ENCODE measurements around the gene PRG2. TPM values are rescaled to one million over a fixed set of nuclear protein-coding genes. Genes with fewer than 3 reads are reported as not detected.

The PRG2 gene
- total and polyA plus RNA-seq, 2 donors (not counting 1 experiment from before 2014, with no cell fraction given) = 0.07 TPM; not detected in 1

- POLR2A ChIA-PET = no interaction called here
- peaks cover 19% of the 10 kb centered on the region for H3K27me3 Mint-ChIP-seq
- CTCF ChIA-PET = interaction anchor here (0.7 to 6.8 kb wide), 9 partner anchors 9 to 1195 kb away, joined by 4 to 94 read pairs (median 4); partner anchors contain the start of gene P2RX3
- no peaks in the 10 kb centered on the region for H3K79me2 ChIP-seq (ENCODE audit: control insufficient read depth, insufficient read depth, low read length)
- no peaks in the 10 kb centered on the region for H3K36me3 ChIP-seq (replicated peaks in 1 of 2; ENCODE audit: control extremely low read depth in 1 of 2, control insufficient read depth in 1 of 2, extremely low read depth in 1 of 2, insufficient read depth in 2 of 2, low read length in 1 of 2)
- TF ChIP-seq CTCF (IDR thresholded peaks at IDR 0.05) (no peak), EZH2 (IDR thresholded peaks at IDR 0.05; ENCODE audit: borderline replicate concordance, insufficient read depth, low read depth, low read length, poor library complexity, severe bottlenecking) (no peak)
- no peak for ATAC-seq (ENCODE audit: low read depth)
- H3K4me1 Mint-ChIP-seq = peaks cover 6% of the 10 kb centered on the region
- WGBS (ENCODE audit: insufficient coverage) = 85% methylated on average over 10 of the region's 14 CpGs
- no peaks in the 10 kb centered on the region for H3K9me3 Mint-ChIP-seq (ENCODE audit: insufficient read depth)
- no peak for DNase-seq
- H3K9ac ChIP-seq (ENCODE audit: low read length) = no peak overlapping the region
- H3K27ac ChIP-seq (ENCODE audit: low read length in 2 of 2) = no peak overlapping the region
- peaks cover 0 to 6% of the 10 kb centered on the region in 2 donors for H3K4me1 ChIP-seq (ENCODE audit: control insufficient read depth in 2 of 2, insufficient read depth in 2 of 2, low read length in 2 of 2)
- intact Hi-C loops (cut with micrococcal nuclease) = loop anchor here (5.0 kb wide), 2 partner anchors 454 to 1789 kb away; no protein-coding TSS in a partner anchor
- no peak overlapping the region for H3K27ac Mint-ChIP-seq
- no peak overlapping the region for H3K4me2 ChIP-seq (replicated peaks; ENCODE audit: low read depth, low read length, poor library complexity, severe bottlenecking)
- peaks cover 0 to 6% (median 0%) of the 10 kb centered on the region in 4 experiments for H3K27me3 ChIP-seq (replicated peaks in 1 of 4; ENCODE audit: control extremely low read depth in 1 of 4, control insufficient read depth in 3 of 4, insufficient read depth in 4 of 4, low read length in 3 of 4)
- H3K4me3 ChIP-seq (ENCODE audit: control extremely low read depth in 1 of 5, extremely low read depth in 1 of 5, insufficient read depth in 1 of 5, low read depth in 2 of 5, low read length in 4 of 5) = no peak overlapping the region
- no peak overlapping the region for H2AFZ ChIP-seq (ENCODE audit: insufficient read depth, low read depth, low read length, poor library complexity, severe bottlenecking)
- H3K9me3 ChIP-seq (ENCODE audit: control extremely low read depth in 1 of 3, control insufficient read depth in 2 of 3, insufficient read depth in 1 of 3, low read length in 2 of 3) = peaks cover 0 to 6% (median 0%) of the 10 kb centered on the region in 3 donors
- H3K4me3 Mint-ChIP-seq = no peak overlapping the region
- no peaks in the 10 kb centered on the region for H4K20me1 ChIP-seq (ENCODE audit: control insufficient read depth, insufficient read depth, low read length, poor library complexity, severe bottlenecking)
These were observed 41.7 kb downstream of the PRG2 start for GRCh38 chr11:57348636-57349313.

GRCh38 chr11:57348052-57348451 lies 42.4 kb downstream of the PRG2 start:
- Mint-ChIP-seq H3K27ac (no peak overlapping the region), H3K27me3 (peaks cover 11% of the 10 kb centered on the region), H3K4me1 (peaks cover 6% of the 10 kb centered on the region), H3K9me3 (ENCODE audit: insufficient read depth) (no peaks in the 10 kb centered on the region), H3K4me3 (no peak overlapping the region)
- no peak overlapping the region for H3K4me3 ChIP-seq (ENCODE audit: control extremely low read depth in 1 of 5, extremely low read depth in 1 of 5, insufficient read depth in 1 of 5, low read depth in 2 of 5, low read length in 4 of 5)
- DNase-seq (no peak), ATAC-seq (ENCODE audit: low read depth) (no peak)
- no peak overlapping the region for H2AFZ ChIP-seq (ENCODE audit: insufficient read depth, low read depth, low read length, poor library complexity, severe bottlenecking)
- H3K4me2 ChIP-seq (replicated peaks; ENCODE audit: low read depth, low read length, poor library complexity, severe bottlenecking) = no peak overlapping the region
- peaks cover 0 to 6% of the 10 kb centered on the region in 2 donors for H3K4me1 ChIP-seq (ENCODE audit: control insufficient read depth in 2 of 2, insufficient read depth in 2 of 2, low read length in 2 of 2)
- peaks cover 0 to 6% (median 0%) of the 10 kb centered on the region in 3 donors for H3K9me3 ChIP-seq (ENCODE audit: control extremely low read depth in 1 of 3, control insufficient read depth in 2 of 3, insufficient read depth in 1 of 3, low read length in 2 of 3)
- 100% methylated on average over 3 of the region's 7 CpGs for WGBS (ENCODE audit: insufficient coverage)
- H3K27ac ChIP-seq (ENCODE audit: low read length in 2 of 2) = no peak overlapping the region
- H3K27me3 ChIP-seq (replicated peaks in 1 of 4; ENCODE audit: control extremely low read depth in 1 of 4, control insufficient read depth in 3 of 4, insufficient read depth in 4 of 4, low read length in 3 of 4) = peaks cover 0 to 6% (median 0%) of the 10 kb centered on the region in 4 experiments
- ChIA-PET POLR2A (no interaction called here), CTCF (interaction anchor here (0.7 to 6.8 kb wide), 10 partner anchors 9 to 293 kb away, joined by 3 to 94 read pairs (median 4); partner anchors contain the start of genes P2RX3 and SSRP1)
- intact Hi-C loops (cut with micrococcal nuclease) = loop anchor here (5.0 kb wide), 2 partner anchors 454 to 1789 kb away; no protein-coding TSS in a partner anchor
- H3K79me2 ChIP-seq (ENCODE audit: control insufficient read depth, insufficient read depth, low read length) = no peaks in the 10 kb centered on the region
- H3K36me3 ChIP-seq (replicated peaks in 1 of 2; ENCODE audit: control extremely low read depth in 1 of 2, control insufficient read depth in 1 of 2, extremely low read depth in 1 of 2, insufficient read depth in 2 of 2, low read length in 1 of 2) = no peaks in the 10 kb centered on the region
- H4K20me1 ChIP-seq (ENCODE audit: control insufficient read depth, insufficient read depth, low read length, poor library complexity, severe bottlenecking) = no peaks in the 10 kb centered on the region
- H3K9ac ChIP-seq (ENCODE audit: low read length) = no peak overlapping the region
- TF ChIP-seq EZH2 (IDR thresholded peaks at IDR 0.05; ENCODE audit: borderline replicate concordance, insufficient read depth, low read depth, low read length, poor library complexity, severe bottlenecking) = no peak
- TF ChIP-seq CTCF (IDR thresholded peaks at IDR 0.05) = no peak

Measured in B cell (primary cell).